ENCODE results near the gene HSPB8. TPM values are rescaled to one million over a fixed set of nuclear protein-coding genes. Genes with fewer than 3 reads are reported as not detected.

Gene HSPB8
- not detected for total RNA-seq

GRCh38 chr12:119178544-119179334 is at the start of gene HSPB8:
TSS of gene HSPB8 (plus strand) at chr12:119178931. CDS start at chr12:119179313, 382 bp downstream.

Other genes starting within 250 kb of the HSPB8 start
- gene SRRM4, start 197.4 kb upstream of the HSPB8 start, total RNA-seq: not detected
- gene CCDC60, start 155.8 kb downstream of the HSPB8 start, total RNA-seq: not detected